IPS-15b (cell line): ENCODE results near the gene FBXL2.
"Not testable (repeated sequence)": the region's sequence is repeated elsewhere in the genome, so short reads cannot be mapped to it uniquely, and the experiment has no call there.

Source experiments
- H3K27me3 ChIP-seq: one replicate; pipeline ENCODE4 v1.6.1; 2013; ENCODE audit warnings: low read length; ENCODE audit not compliant: control insufficient read depth, insufficient read depth
- H3K36me3 ChIP-seq: one replicate; pipeline ENCODE4 v1.6.1; 2013; ENCODE audit warnings: low read length; ENCODE audit not compliant: control insufficient read depth, insufficient read depth
- H3K4me1 ChIP-seq: one replicate; pipeline ENCODE4 v1.6.1; 2013; ENCODE audit warnings: mild to moderate bottlenecking, low read length; ENCODE audit not compliant: control insufficient read depth, insufficient read depth
- H3K4me3 ChIP-seq: one replicate; pipeline ENCODE4 v1.5.1; 2013; ENCODE audit warnings: low read depth, low read length
- H3K9ac ChIP-seq: one replicate; pipeline ENCODE4 v1.6.1; 2013; ENCODE audit warnings: low read depth, mild to moderate bottlenecking, low read length
- H3K9me3 ChIP-seq: one replicate; pipeline ENCODE4 v1.6.1; 2013; ENCODE audit warnings: mild to moderate bottlenecking, low read length; ENCODE audit not compliant: control insufficient read depth, insufficient read depth

FBXL2 gene

GRCh38 chr3:33317963-33318709 is 40.9 kb downstream of the FBXL2 start:
- H3K27me3 ChIP-seq: no peaks in the 10 kb centered on the region
- H3K4me1 ChIP-seq: no peaks in the 10 kb centered on the region
- H3K9ac ChIP-seq: no peak overlapping the region
- no peaks in the 10 kb centered on the region for H3K9me3 ChIP-seq
- H3K4me3 ChIP-seq: no peak overlapping the region
- H3K36me3 ChIP-seq: no peaks in the 10 kb centered on the region

- no peak overlapping the region for H3K4me3 ChIP-seq
- H3K9ac ChIP-seq: no peak overlapping the region
- no peaks in the 10 kb centered on the region for H3K9me3 ChIP-seq
- H3K36me3 ChIP-seq: no peaks in the 10 kb centered on the region
- no peaks in the 10 kb centered on the region for H3K4me1 ChIP-seq
- H3K27me3 ChIP-seq: no peaks in the 10 kb centered on the region
These were observed 41.6 kb downstream of the FBXL2 start for GRCh38 chr3:33318710-33319380.

GRCh38 chr3:33322412-33322811 is 45.2 kb downstream of the FBXL2 start:
- Histone ChIP-seq H3K4me3 (no peak overlapping the region), H3K36me3 (no peaks in the 10 kb centered on the region)

GRCh38 chr3:33331414-33331813 is 54.2 kb downstream of the FBXL2 start:
- H3K36me3 ChIP-seq: no peaks in the 10 kb centered on the region
- no peak overlapping the region for H3K9ac ChIP-seq
- no peaks in the 10 kb centered on the region for H3K9me3 ChIP-seq
- no peak overlapping the region for H3K4me3 ChIP-seq
- no peaks in the 10 kb centered on the region for H3K4me1 ChIP-seq
- H3K27me3 ChIP-seq: no peaks in the 10 kb centered on the region

More at GRCh38 chr3:33322412-33322811, 45.2 kb downstream of the FBXL2 start:
- H3K4me1 ChIP-seq: no peaks in the 10 kb centered on the region
- H3K9ac ChIP-seq: no peak overlapping the region
- no peaks in the 10 kb centered on the region for H3K27me3 ChIP-seq
- no peaks in the 10 kb centered on the region for H3K9me3 ChIP-seq

- Histone ChIP-seq H3K27me3 (no peaks in the 10 kb centered on the region), H3K9me3 (no peaks in the 10 kb centered on the region)
These were observed 57.1 kb downstream of the FBXL2 start for GRCh38 chr3:33334364-33334763.

GRCh38 chr3:33338936-33339465 is 61.8 kb downstream of the FBXL2 start:
- not testable (repeated sequence) for H3K9me3 ChIP-seq, H3K36me3 ChIP-seq, H3K9ac ChIP-seq, H3K27me3 ChIP-seq, H3K4me1 ChIP-seq, H3K4me3 ChIP-seq

More at GRCh38 chr3:33334364-33334763, 57.1 kb downstream of the FBXL2 start:
- H3K4me3 ChIP-seq: no peak overlapping the region
- no peaks in the 10 kb centered on the region for H3K36me3 ChIP-seq
- H3K4me1 ChIP-seq: no peaks in the 10 kb centered on the region
- H3K9ac ChIP-seq: no peak overlapping the region

GRCh38 chr3:33339758-33340157 is 62.5 kb downstream of the FBXL2 start:
- Histone ChIP-seq H3K4me3 (no peak overlapping the region), H3K36me3 (no peaks in the 10 kb centered on the region), H3K9me3 (no peaks in the 10 kb centered on the region), H3K4me1 (peaks cover 3% of the 10 kb centered on the region), H3K27me3 (no peaks in the 10 kb centered on the region), H3K9ac (no peak overlapping the region)

- no peak overlapping the region for H3K9ac ChIP-seq
- no peaks in the 10 kb centered on the region for H3K4me1 ChIP-seq
- no peaks in the 10 kb centered on the region for H3K9me3 ChIP-seq
- no peak overlapping the region for H3K4me3 ChIP-seq
- H3K36me3 ChIP-seq: no peaks in the 10 kb centered on the region
- H3K27me3 ChIP-seq: no peaks in the 10 kb centered on the region
These were observed 78.4 kb downstream of the FBXL2 start for GRCh38 chr3:33355611-33356010.

- H3K9ac ChIP-seq: no peak overlapping the region
- no peaks in the 10 kb centered on the region for H3K36me3 ChIP-seq
- no peaks in the 10 kb centered on the region for H3K27me3 ChIP-seq
- H3K4me1 ChIP-seq: no peaks in the 10 kb centered on the region
- H3K4me3 ChIP-seq: no peak overlapping the region
- no peaks in the 10 kb centered on the region for H3K9me3 ChIP-seq
These were observed 81.0 kb downstream of the FBXL2 start for GRCh38 chr3:33358172-33358781.

- Histone ChIP-seq H3K9me3 (no peaks in the 10 kb centered on the region), H3K4me3 (no peak overlapping the region), H3K4me1 (no peaks in the 10 kb centered on the region), H3K9ac (no peak overlapping the region), H3K27me3 (no peaks in the 10 kb centered on the region), H3K36me3 (no peaks in the 10 kb centered on the region)
These were observed 83.0 kb downstream of the FBXL2 start for GRCh38 chr3:33360136-33360825.

- Histone ChIP-seq H3K4me3 (no peak overlapping the region), H3K4me1 (no peaks in the 10 kb centered on the region), H3K9ac (no peak overlapping the region), H3K9me3 (no peaks in the 10 kb centered on the region), H3K36me3 (no peaks in the 10 kb centered on the region), H3K27me3 (no peaks in the 10 kb centered on the region)
These were observed 86.0 kb downstream of the FBXL2 start for GRCh38 chr3:33363113-33363800.
